Heart left ventricle (tissue), 16 donors: ENCODE data around the gene CDKN2B. TPM values are rescaled to one million over a fixed set of nuclear protein-coding genes. Genes with fewer than 3 reads are reported as not detected.

ENCODE experiments used
- ATAC-seq, 4 donors: fragments of 200-7000 bp; cut with Tn5 transposase; one replicate each; pipeline ENCODE4 v1.9.1; 2020 to 2022; ENCODE audit warnings: moderate library complexity in 4 of 4, mild to moderate bottlenecking in 3 of 4, moderate number of reproducible peaks in 1 of 4
- DNase-seq, 5 donors: peaks; one replicate each; pipeline ENCODE4 v3.0.0-alpha.2; 2020
- H3K27ac ChIP-seq, 12 donors: fragments of 200-600 bp; sonication (generic) in 4 of 12; one replicate each; pipeline versions ENCODE4 v1.5.0 to v1.8.0; 2016 to 2022; ENCODE audit warnings: mild to moderate bottlenecking in 2 of 12
- H3K27me3 ChIP-seq, 9 donors: fragments of 200-600 bp; sonication (generic) in 2 of 9; one replicate each; pipeline versions ENCODE4 v1.5.1 to v1.8.0; 2016 to 2022; ENCODE audit warnings: mild to moderate bottlenecking in 3 of 9
- H3K36me3 ChIP-seq, 9 donors: fragments of 200-600 bp; sonication (generic) in 2 of 9; one replicate each; pipeline versions ENCODE4 v1.5.0 to v1.8.0; 2018 to 2022; ENCODE audit warnings: mild to moderate bottlenecking in 2 of 9
- H3K4me1 ChIP-seq, 12 donors: fragments of 200-600 bp; sonication (generic) in 4 of 12; one replicate each; pipeline versions ENCODE4 v1.5.0 to v1.8.0; 2016 to 2022; ENCODE audit warnings: mild to moderate bottlenecking in 3 of 12
- H3K4me3 ChIP-seq, 12 donors: fragments of 200-600 bp; sonication (generic) in 4 of 12; one replicate each; pipeline versions ENCODE4 v1.5.0 to v1.8.0; 2017 to 2022; ENCODE audit warnings: mild to moderate bottlenecking in 9 of 12, moderate library complexity in 4 of 12
- H3K9me3 ChIP-seq, 12 donors: fragments of 200-600 bp; sonication (generic) in 4 of 12; one replicate each; pipeline versions ENCODE4 v1.5.0 to v1.8.0; 2016 to 2022; ENCODE audit warnings: mild to moderate bottlenecking in 1 of 12
- CTCF ChIP-seq, 12 donors: fragments of 200-600 bp; sonication (generic) in 4 of 12; IDR thresholded peaks; one replicate each; pipeline versions ENCODE4 v1.5.0 to v1.8.0; 2018 to 2022; ENCODE audit warnings: antibody characterized with exemption in 12 of 12, mild to moderate bottlenecking in 5 of 12
- POLR2A ChIP-seq, 2 donors: fragments of 450-650 bp; IDR thresholded peaks; one replicate each; pipeline ENCODE4 v1.6.1; 2017; ENCODE audit warnings: antibody characterized with exemption in 2 of 2, mild to moderate bottlenecking in 2 of 2, moderate library complexity in 2 of 2
- WGBS, 4 donors: extraction: QIAGEN DNeasy Blood & Tissue Kit in 2 of 4; methylation state at CpG; one replicate each; pipeline versions ENCODE4 v1.1.5 to v1.1.7; 2013 to 2018; 5-methylcytosine and 5-hydroxymethylcytosine counted together
- intact Hi-C, 10 donors: fragments of 100-400 bp; cut with DNase I; formaldehyde crosslinking; loops; one replicate each; pipeline versions ENCODE4 v1.11.1 to v1.14.2; 2022
- polyA plus RNA-seq, 2 donors: library from polyadenylated mRNA; stranded (reverse); fragments of 200-250 nt; gene quantifications; one replicate each; pipeline ENCODE4 v1.2.3, GENCODE V29; 2013
- total RNA-seq, 9 donors: library from RNA; depleted of rRNA in 2 of 9; stranded (reverse); fragments of >200 nt in 2 of 9; fragmentation: NEBNext Ultra II Directional in 3 of 9; extraction: Animal tissue kit (Norgen Biotek cat#: 25700) in 3 of 9; gene quantifications; one replicate each; pipeline versions ENCODE4 v1.1.0 to v1.2.4, GENCODE V29; 2016 to 2023
- donor health status: ischemic (EF 13 %, LVEDD 7.1; RV severe dilation, severe dysfunction).
- donor health status: healthy with polysubstance abuse.
- donor health status: DM: no; HTN: yes; CAD: no.
- donor health status: DM: no; HTN: no; CAD: no.
- donor health status: ischemic (EF 25% LVEDD 6.9; RV normal size, moderate dysfunction).
- donor health status: ischemic (EF 25% LVEDD 5.7; RV mildly dilated, moderate dysfunction).
- donor health status: healthy.
- donor health status: DM: yes; HTN: yes; CAD: no.
- donor health status: ischemic (EF 35%, LVEDD 5.7; RV mildly dilated, moderate dysfunction).
- donor health status: nonischemic (EF 11% LVEDD 7.7; RV severe dilation, severe dysfunction).
- donor health status: DM: yes; HTN: yes; CAD: no.
- donor health status: PGD.
- donor health status: ischemic (EF 29% LVEDD 5.4; RV normal size, mild dysfunction).
- donor health status: nonischemic (EF 23%, LVEDD 6.1; RV moderate dilation, normal function).

CDKN2B gene
- total and polyA plus RNA-seq, 11 donors = 0.88 to 4.8 (median 1.6) TPM

DNA sequence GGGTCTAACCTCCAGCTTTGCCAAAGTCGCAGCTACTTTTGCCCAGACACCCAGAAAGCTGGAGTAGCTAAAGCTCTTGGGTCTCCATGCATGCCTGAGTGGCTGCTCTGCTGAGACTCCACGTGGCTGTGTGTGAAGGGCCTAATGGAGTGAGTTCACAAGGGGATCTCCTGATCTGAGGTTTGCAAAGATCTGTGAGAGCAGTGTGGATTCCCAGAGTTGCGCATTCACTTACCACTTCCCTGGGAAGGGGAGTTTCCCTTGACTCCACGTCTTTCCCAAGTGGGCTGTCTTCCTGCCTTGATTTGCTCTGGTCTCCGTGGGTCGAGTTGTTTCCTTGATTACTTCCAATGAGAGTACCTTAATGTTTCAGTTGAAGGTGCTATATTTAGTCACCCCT lies 17.6 kb upstream of the CDKN2B start:
- no peak overlapping the region for H3K27ac ChIP-seq
- no peak for ATAC-seq
- intact Hi-C loops = no loop called here
- H3K4me3 ChIP-seq = no peak overlapping the region
- peaks cover 0 to 9% (median 0%) of the 10 kb centered on the region in 12 donors for H3K4me1 ChIP-seq
- H3K27me3 ChIP-seq = no peaks in the 10 kb centered on the region
- TF ChIP-seq CTCF (IDR thresholded peaks at IDR 0.05) = no peak
- no peak for TF ChIP-seq POLR2A (IDR thresholded peaks at IDR 0.05)
- H3K9me3 ChIP-seq = peaks cover 0 to 6% (median 0%) of the 10 kb centered on the region in 12 donors
- H3K36me3 ChIP-seq = no peaks in the 10 kb centered on the region
- 36 to 46% (median 44%) methylated on average over 6 of the region's 6 CpGs for WGBS, 4 donors
- DNase-seq = no peak

DNA sequence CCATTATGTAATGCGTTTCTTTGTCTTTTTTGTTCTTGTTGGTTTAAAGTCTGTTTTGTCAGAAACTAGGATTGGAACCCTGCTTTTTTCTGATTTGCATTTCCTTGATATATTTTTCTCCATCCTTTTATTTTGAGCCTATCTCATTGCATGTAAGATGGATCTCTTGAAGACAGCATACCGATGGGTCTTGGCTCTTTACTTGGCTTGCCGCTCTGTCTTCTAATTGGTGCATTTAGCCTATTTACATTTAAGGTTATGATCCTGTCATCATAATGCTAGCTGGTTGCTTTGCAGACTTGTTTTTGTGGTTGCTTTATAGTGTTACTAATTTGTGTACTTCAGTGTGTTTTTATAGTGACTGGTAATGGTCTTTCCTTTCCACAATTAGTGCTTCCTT lies 13.3 kb upstream of the CDKN2B start:
- ATAC-seq (no peak), DNase-seq (no peak)
- no peak for TF ChIP-seq CTCF (IDR thresholded peaks at IDR 0.05)
- no peak for TF ChIP-seq POLR2A (IDR thresholded peaks at IDR 0.05)
- Histone ChIP-seq H3K9me3 (peaks cover 0 to 17% (median 0%) of the 10 kb centered on the region in 12 donors), H3K27ac (no peak overlapping the region), H3K36me3 (no peaks in the 10 kb centered on the region), H3K4me3 (no peak overlapping the region), H3K27me3 (no peaks in the 10 kb centered on the region), H3K4me1 (no peaks in the 10 kb centered on the region)
- intact Hi-C loops = loop anchor here in 1 of 10 donors (5.0 kb wide), 1 partner anchor 50 kb away; no protein-coding TSS in a partner anchor
- WGBS, 4 donors = 93 to 96% (median 94%) methylated on average over 3 of the region's 3 CpGs

GRCh38 chr9:22010866-22011625 lies 1.9 kb upstream of the CDKN2B start:
- H3K4me3 ChIP-seq = no peak overlapping the region
- no peaks in the 10 kb centered on the region for H3K9me3 ChIP-seq
- H3K27ac ChIP-seq = no peak overlapping the region
- WGBS, 4 donors = 21 to 26% (median 24%) methylated on average over 13 of the region's 13 CpGs
- no peak for ATAC-seq
- peaks cover 6 to 20% (median 16%) of the 10 kb centered on the region in 9 donors for H3K27me3 ChIP-seq
- H3K36me3 ChIP-seq = no peaks in the 10 kb centered on the region
- DNase-seq = peak in 1 of 5 donors; percentile 55
- TF ChIP-seq CTCF (IDR thresholded peaks at IDR 0.05) (no peak), POLR2A (IDR thresholded peaks at IDR 0.05) (no peak)
- intact Hi-C loops = no loop called here
- H3K4me1 ChIP-seq = peaks cover 0 to 17% (median 7%) of the 10 kb centered on the region in 12 donors

DNA sequence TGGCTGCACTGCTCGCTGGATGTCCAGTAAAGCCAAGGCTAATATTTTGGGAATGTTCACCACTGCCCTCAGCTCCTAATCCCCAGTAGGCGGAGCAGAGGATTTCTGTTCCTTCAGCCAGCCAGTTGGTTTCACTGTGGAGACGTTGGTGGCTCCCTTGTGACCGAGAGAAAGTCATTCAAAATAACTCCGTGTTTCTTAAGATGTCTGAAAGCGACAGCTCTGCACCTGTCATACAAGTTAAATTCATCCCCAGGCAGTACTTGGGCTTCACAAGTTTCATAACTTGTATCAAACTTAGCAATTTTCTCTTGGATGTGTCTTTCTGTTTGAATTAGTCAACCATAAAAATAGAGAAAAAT lies 382 bp upstream of the CDKN2B start:
- Histone ChIP-seq H3K4me1 (peaks cover 0 to 22% (median 7%) of the 10 kb centered on the region in 12 donors), H3K9me3 (no peaks in the 10 kb centered on the region), H3K36me3 (no peaks in the 10 kb centered on the region), H3K27me3 (peaks cover 10 to 34% (median 22%) of the 10 kb centered on the region in 9 donors), H3K27ac (peak overlapping the region in 8 of 12 donors; percentile 23 to 88 (median 81)), H3K4me3 (peak overlapping the region in 11 of 12 donors; percentile 52 to 82 (median 71))
- WGBS, 4 donors = 7 to 16% (median 9%) methylated on average over 5 to 6 of the region's 6 CpGs
- no peak for ATAC-seq
- intact Hi-C loops = loop anchor here in 9 of 10 donors (2.0 to 10.0 kb wide), 8 partner anchors 42 to 672 kb away; partner anchors contain the start of genes KLHL9 (in 1 of the 9) and MTAP (in 1 of the 9)
- peak in 3 of 12 donors; percentile 12 to 34 (median 28) for TF ChIP-seq CTCF (IDR thresholded peaks at IDR 0.05)
- no peak for TF ChIP-seq POLR2A (IDR thresholded peaks at IDR 0.05)
- no peak for DNase-seq
